HepG2 (cell line): ENCODE data around the gene TCFL5. TPM values are rescaled to one million over a fixed set of nuclear protein-coding genes. Genes with fewer than 3 reads are reported as not detected.

Experiments used
- ATF6 ChIP-seq: sonication (generic); formaldehyde crosslinking; conservative IDR thresholded peaks from 2 replicates; pipeline ENCODE4 v1.4.0; 2020; ENCODE audit warnings: missing genetic modification reagents
- HNF1A ChIP-seq, 2 experiments: sonication (generic) in 1 of 2; formaldehyde crosslinking in 1 of 2; IDR thresholded peaks; 2 replicates each; pipeline versions ENCODE4 v1.4.0 to v1.6.1; 2016 to 2020; ENCODE audit warnings: borderline replicate concordance in 1 of 2, low read depth in 1 of 2, mild to moderate bottlenecking in 1 of 2, missing genetic modification reagents in 1 of 2
- KDM6A ChIP-seq: IDR thresholded peaks from 2 replicates; pipeline ENCODE4 v1.6.1; 2016; ENCODE audit warnings: low read depth
- MYC ChIP-seq: sonication (generic); formaldehyde crosslinking; IDR thresholded peaks from 2 replicates; pipeline ENCODE4 v1.9.0; 2021; ENCODE audit warnings: missing genetic modification reagents, borderline replicate concordance
- RORA ChIP-seq: sonication (generic); formaldehyde crosslinking; IDR thresholded peaks from 2 replicates; pipeline ENCODE4 v1.5.0; 2020; ENCODE audit warnings: mild to moderate bottlenecking, missing genetic modification reagents, moderate library complexity
- SRSF9 ChIP-seq: fragments of 200-400 bp; formaldehyde crosslinking; IDR thresholded peaks from 2 replicates; pipeline ENCODE4 v1.6.1; 2018; ENCODE audit warnings: borderline replicate concordance, mild to moderate bottlenecking, low read depth, low read length; ENCODE audit not compliant: insufficient read depth, poor library complexity, severe bottlenecking
- USF2 ChIP-seq, 2 experiments: sonication (generic) in 1 of 2; formaldehyde crosslinking in 1 of 2; IDR thresholded peaks; 2 replicates each; pipeline versions ENCODE4 v1.5.1 to v1.6.1; 2011 to 2020; ENCODE audit warnings: borderline replicate concordance in 1 of 2, low read depth in 1 of 2, low read length in 1 of 2, mild to moderate bottlenecking in 1 of 2, missing genetic modification reagents in 1 of 2, moderate library complexity in 1 of 2
- ZNF124 ChIP-seq: sonication (generic); formaldehyde crosslinking; IDR thresholded peaks from 2 replicates; pipeline ENCODE4 v1.4.0; 2020; ENCODE audit warnings: missing genetic modification reagents
- ZNF20 ChIP-seq: sonication (generic); formaldehyde crosslinking; IDR thresholded peaks from 2 replicates; pipeline ENCODE4 v1.4.0; 2020; ENCODE audit warnings: mild to moderate bottlenecking, moderate library complexity, missing genetic modification reagents
- ZNF264 ChIP-seq: sonication (generic); formaldehyde crosslinking; IDR thresholded peaks from 2 replicates; pipeline ENCODE4 v1.4.0; 2020; ENCODE audit warnings: missing genetic modification reagents
- ZNF280D ChIP-seq: sonication (generic); formaldehyde crosslinking; IDR thresholded peaks from 2 replicates; pipeline ENCODE4 v1.5.1; 2020; ENCODE audit warnings: mild to moderate bottlenecking, missing genetic modification reagents
- ZNF503 ChIP-seq: sonication (generic); formaldehyde crosslinking; IDR thresholded peaks from 2 replicates; pipeline ENCODE4 v1.4.0; 2020; ENCODE audit warnings: missing genetic modification reagents
- ZNF572 ChIP-seq: sonication (generic); formaldehyde crosslinking; IDR thresholded peaks from 2 replicates; pipeline ENCODE4 v1.5.1; 2020; ENCODE audit warnings: mild to moderate bottlenecking, missing genetic modification reagents
- polyA plus RNA-seq, 8 experiments: library from polyadenylated mRNA; depleted of rRNA in 3 of 8; stranded (reverse) in 7 of 8; unstranded in 1 of 8; fragments of >200 nt; fragmentation: Illumina TruSeq in 4 of 8; extraction: Trizol in 4 of 8; gene quantifications; 2 replicates each; pipeline versions ENCODE4 v1.2.1 to v1.2.3, GENCODE V29; 2011 to 2016; ENCODE audit warnings: low read depth in 4 of 8, missing spikeins in 1 of 8, mixed read lengths in 1 of 8; ENCODE audit not compliant: insufficient read depth in 1 of 8
- total RNA-seq, 5 experiments: library from RNA; depleted of rRNA; stranded (reverse); fragments of >200 nt; fragmentation: Illumina TruSeq; extraction: Trizol; gene quantifications; 2 replicates each; pipeline ENCODE4 v1.2.3, GENCODE V29; 2016; ENCODE audit warnings: low read depth in 1 of 5

The TCFL5 gene
- total and polyA plus RNA-seq, 2 of the 13 experiments (the other 11 are each of a cell fraction or from before 2014, with no cell fraction given) = 14.8 to 20.0 TPM

GRCh38 chr20:62796699-62797491 is 64.7 kb downstream of the TCFL5 start (continued):
- TF ChIP-seq HNF1A (IDR thresholded peaks at IDR 0.05; ENCODE audit: low read depth) (no peak), HNF1A (CRISPR knock-in tag; IDR thresholded peaks at IDR 0.05; ENCODE audit: borderline replicate concordance) (no peak), MYC (CRISPR knock-in tag) (no peak), KDM6A (no peak), ZNF20 (CRISPR knock-in tag) (no peak), USF2 (IDR thresholded peaks at IDR 0.05; ENCODE audit: low read depth, low read length) (no peak), USF2 (CRISPR knock-in tag; IDR thresholded peaks at IDR 0.05; ENCODE audit: borderline replicate concordance) (no peak), ZNF264 (CRISPR knock-in tag) (no peak), ZNF124 (CRISPR knock-in tag) (no peak), ZNF503 (CRISPR knock-in tag) (no peak), ZNF280D (CRISPR knock-in tag) (0 out of 2 replicates have a peak, but pooled peaks have one; percentile 66), SRSF9 (no peak), ATF6 (no peak), RORA (no peak), ZNF572 (CRISPR knock-in tag) (peak; percentile 75; the same call in 1 of the 2 replicates)
